IMR-90 (cell line): ENCODE measurements around the gene MICAL2. TPM values are rescaled to one million over a fixed set of nuclear protein-coding genes. Genes with fewer than 3 reads are reported as not detected.
A peak's percentile ranks its signal among the peaks of the same experiment; 100 is the strongest.

ENCODE experiments used
- ATAC-seq: fragments of 200-7000 bp; cut with Tn5 transposase; 2 replicates; pipeline ENCODE4 v1.9.1; 2020; ENCODE audit warnings: low read depth, mild to moderate bottlenecking, moderate library complexity
- BruUV-seq: library from RNA; stranded (reverse); fragments of 400-500 nt; replicated peaks from 2 replicates; lab custom pipeline; 2021; lab: Mats Ljungman, UMichigan
- CTCF ChIA-PET: fragments of 300-600 bp; formaldehyde crosslinking; extraction: SDS; loops from one replicate; lab custom pipeline; 2021; ENCODE audit warnings: antibody characterized with exemption; lab: Yijun Ruan, JAX
- POLR2A ChIA-PET: fragments of 300-600 bp; sonication (Branson Sonifier 250); formaldehyde crosslinking; loops from one replicate; lab custom pipeline; 2022; ENCODE audit warnings: antibody characterized with exemption; ENCODE audit not compliant: unreplicated experiment; lab: Charles Lee
- DNase-seq: peaks from one replicate; pipeline ENCODE4 v3.0.0; 2013
- H2AFZ ChIP-seq: replicated peaks from 2 replicates; pipeline ENCODE3; 2013; ENCODE audit warnings: low read length, mild to moderate bottlenecking; ENCODE audit not compliant: poor library complexity
- H2AK5ac ChIP-seq: 2 replicates; pipeline ENCODE4 v1.6.1; 2013; ENCODE audit warnings: low read depth, low read length, inconsistent platforms
- H2AK9ac ChIP-seq: replicated peaks from 2 replicates; pipeline ENCODE3; 2013; ENCODE audit warnings: mild to moderate bottlenecking, low read depth, low read length, moderate library complexity; ENCODE audit not compliant: poor library complexity
- H2BK120ac ChIP-seq: 2 replicates; pipeline ENCODE4 v1.6.1; 2013; ENCODE audit warnings: low read depth, low read length, inconsistent platforms
- H2BK15ac ChIP-seq: 3 replicates; pipeline ENCODE4 v1.6.1; 2013; ENCODE audit warnings: low read depth, low read length, inconsistent platforms
- H2BK20ac ChIP-seq: 2 replicates; pipeline ENCODE4 v1.6.1; 2013; ENCODE audit warnings: low read depth, mild to moderate bottlenecking, inconsistent platforms, low read length, moderate library complexity
- H2BK5ac ChIP-seq: 2 replicates; pipeline ENCODE4 v1.6.1; 2013; ENCODE audit warnings: mild to moderate bottlenecking, low read depth, low read length, inconsistent platforms; ENCODE audit not compliant: poor library complexity, severe bottlenecking
- H3K14ac ChIP-seq: replicated peaks from 2 replicates; pipeline ENCODE4 v1.6.1; 2013; ENCODE audit warnings: low read depth, low read length, inconsistent platforms
- H3K18ac ChIP-seq: 2 replicates; pipeline ENCODE4 v1.6.1; 2013; ENCODE audit warnings: low read depth, low read length, control low read depth
- H3K23ac ChIP-seq: 2 replicates; pipeline ENCODE4 v1.6.1; 2013; ENCODE audit warnings: low read depth, low read length, inconsistent platforms
- H3K27ac ChIP-seq: 2 replicates; pipeline ENCODE4 v1.5.1; 2013; ENCODE audit warnings: mild to moderate bottlenecking, control low read depth, low read length; ENCODE audit not compliant: insufficient read depth
- H3K27me3 ChIP-seq: 2 replicates; pipeline ENCODE4 v1.6.1; 2013; ENCODE audit warnings: low read length; ENCODE audit not compliant: control insufficient read depth, insufficient read depth
- H3K36me3 ChIP-seq: 2 replicates; pipeline ENCODE4 v1.6.1; 2013; ENCODE audit warnings: low read length, mixed read lengths; ENCODE audit not compliant: control insufficient read depth, insufficient read depth
- H3K4ac ChIP-seq: 2 replicates; pipeline ENCODE4 v1.6.1; 2013; ENCODE audit warnings: low read depth, low read length, inconsistent platforms
- H3K4me1 ChIP-seq: 2 replicates; pipeline ENCODE4 v1.6.1; 2013; ENCODE audit warnings: low read length, mixed read lengths; ENCODE audit not compliant: control insufficient read depth, insufficient read depth
- H3K4me2 ChIP-seq: 2 replicates; pipeline ENCODE4 v1.6.1; 2013; ENCODE audit warnings: low read depth, mild to moderate bottlenecking, control low read depth, low read length, moderate library complexity
- H3K4me3 ChIP-seq: 2 replicates; pipeline ENCODE4 v1.5.1; 2013; ENCODE audit warnings: low read depth, mild to moderate bottlenecking, control low read depth, low read length, moderate library complexity; ENCODE audit not compliant: insufficient read depth
- H3K56ac ChIP-seq: 2 replicates; pipeline ENCODE4 v1.6.1; 2013; ENCODE audit warnings: low read length, inconsistent platforms; ENCODE audit not compliant: insufficient read depth; ENCODE audit errors: extremely low read depth
- H3K79me1 ChIP-seq, 2 experiments: 2 replicates each; pipeline ENCODE4 v1.6.1; 2013; ENCODE audit warnings: low read length in 2 of 2, inconsistent platforms in 1 of 2, low read depth in 1 of 2
- H3K9ac ChIP-seq: 2 replicates; pipeline ENCODE4 v1.6.1; 2013; ENCODE audit warnings: low read depth, low read length, control low read depth
- H3K9me1 ChIP-seq: 2 replicates; pipeline ENCODE4 v1.6.1; 2013; ENCODE audit warnings: low read length, inconsistent platforms; ENCODE audit not compliant: insufficient read depth
- H3K9me3 ChIP-seq: 2 replicates; pipeline ENCODE4 v1.6.1; 2013; ENCODE audit warnings: low read length; ENCODE audit not compliant: control insufficient read depth, insufficient read depth
- H4K20me1 ChIP-seq: 2 replicates; pipeline ENCODE4 v1.6.1; 2013; ENCODE audit warnings: low read length, inconsistent platforms; ENCODE audit not compliant: insufficient read depth
- H4K5ac ChIP-seq: 2 replicates; pipeline ENCODE4 v1.6.1; 2013; ENCODE audit warnings: mild to moderate bottlenecking, low read depth, low read length, control low read depth
- H4K8ac ChIP-seq, 2 experiments: 2 replicates each; pipeline ENCODE4 v1.6.1; 2013; ENCODE audit warnings: low read depth in 2 of 2, low read length in 2 of 2, control low read depth in 1 of 2, inconsistent platforms in 1 of 2
- H4K91ac ChIP-seq: 2 replicates; pipeline ENCODE4 v1.6.1; 2013; ENCODE audit warnings: low read depth, low read length, inconsistent platforms; ENCODE audit not compliant: insufficient read depth
- CEBPB ChIP-seq: IDR thresholded peaks from 2 replicates; pipeline ENCODE4 v1.6.1; 2012; ENCODE audit warnings: low read depth, low read length, improper control_type of control experiment
- CHD1 ChIP-seq: IDR thresholded peaks from 2 replicates; pipeline ENCODE4 v1.6.1; 2012; ENCODE audit warnings: low read depth, low read length, improper control_type of control experiment
- ELK1 ChIP-seq: fragments of 150-350 bp; IDR thresholded peaks from 2 replicates; pipeline ENCODE4 v1.6.1; 2016; ENCODE audit warnings: low read depth, mild to moderate bottlenecking, low read length, moderate library complexity, borderline replicate concordance
- MAZ ChIP-seq: IDR thresholded peaks from 2 replicates; pipeline ENCODE4 v1.6.1; 2012; ENCODE audit warnings: low read depth, mild to moderate bottlenecking, low read length, improper control_type of control experiment, moderate library complexity, borderline replicate concordance
- RFX5 ChIP-seq: IDR thresholded peaks from 2 replicates; pipeline ENCODE4 v1.8.0; 2012; ENCODE audit warnings: low read depth, mild to moderate bottlenecking, low read length, moderate library complexity
- USF2 ChIP-seq: fragments of 150-350 bp; IDR thresholded peaks from 2 replicates; pipeline ENCODE4 v1.6.1; 2017; ENCODE audit warnings: mild to moderate bottlenecking, antibody characterized with exemption, low read length, low read depth
- WGBS, 2 experiments: methylation state at CpG; one replicate each; pipeline versions ENCODE4 v1.1.5 to v1.1.7; 2013; ENCODE audit warnings: missing lambda C conversion rate in 2 of 2; ENCODE audit not compliant: insufficient read length in 1 of 2; ENCODE audit errors: extremely low coverage in 2 of 2; 5-methylcytosine and 5-hydroxymethylcytosine counted together
- dilution Hi-C: fragments of 300-500 bp; cut with HindIII; formaldehyde crosslinking; loops from one replicate; pipeline ENCODE4 v1.14.3; 2018; ENCODE audit warnings: low sequenced_read_pairs; ENCODE audit not compliant: unreplicated experiment
- in situ Hi-C: fragments of 300-500 bp; cut with MboI; formaldehyde crosslinking; loops from 3 replicates; pipeline ENCODE4 v1.14.3; 2019; ENCODE audit warnings: low sequenced_read_pairs, inconsistent platforms, mixed read lengths
- intact Hi-C: fragments of 100-400 bp; cut with micrococcal nuclease; formaldehyde crosslinking; loops from 2 replicates; pipeline ENCODE4 v1.10.0; 2022
- polyA plus RNA-seq, 3 experiments: library from polyadenylated mRNA; depleted of rRNA; stranded (reverse); fragments of >200 nt; gene quantifications; 2 replicates each; pipeline ENCODE4 v1.2.3, GENCODE V29; 2012; ENCODE audit warnings: low replicate concordance in 1 of 3
- total RNA-seq: library from RNA; depleted of rRNA; stranded (reverse); fragments of >200 nt; gene quantifications from 2 replicates; pipeline ENCODE4 v1.2.3, GENCODE V29; 2012

MICAL2 gene
- total and polyA plus RNA-seq, 2 of the 4 experiments (the other 2 are of a cell fraction), result 170 to 336 TPM

GRCh38 chr11:12232817-12233601 lies 122.6 kb downstream of the MICAL2 start (continued):
- TF ChIP-seq RFX5 (no peak), CHD1 (no peak; the same call in 1 of the 2 replicates), MAZ (0 out of 2 replicates have a peak, but pooled peaks have one; percentile 15)

- no CpG with 5 or more reads among the region's 1 CpG for WGBS, 2 experiments
Measured at GRCh38 chr11:12233602-12233925, 123.2 kb downstream of the MICAL2 start.

More at GRCh38 chr11:12233602-12233925, 123.2 kb downstream of the MICAL2 start:
- H3K56ac ChIP-seq, result no peak overlapping the region
- dilution Hi-C loops (no loop called here), intact Hi-C loops (loop anchor here (10.0 kb wide), 1 partner anchor 149 kb away; no protein-coding TSS in a partner anchor), in situ Hi-C loops (loop anchor here (10.0 kb wide), 1 partner anchor 119 kb away; the partner anchor contains the start of gene MICAL2)
- H3K36me3 ChIP-seq, result peaks cover 43% of the 10 kb centered on the region
- no peak overlapping the region for H3K14ac ChIP-seq
- H2BK120ac ChIP-seq, result no peak overlapping the region
- no peak for TF ChIP-seq ELK1
- TF ChIP-seq CEBPB, result no peak
- TF ChIP-seq USF2, result no peak
- H3K4me1 ChIP-seq, result peaks cover 7% of the 10 kb centered on the region
- no peak overlapping the region for H3K27ac ChIP-seq
- no peak overlapping the region for H3K4me2 ChIP-seq
- no peak overlapping the region for H2AK5ac ChIP-seq
- H3K27me3 ChIP-seq, result no peaks in the 10 kb centered on the region
- ChIA-PET POLR2A (no interaction called here), CTCF (interaction anchor here (1.1 kb wide), 1 partner anchor 186 kb away, joined by 3 read pairs; no protein-coding TSS in a partner anchor)
- no peaks in the 10 kb centered on the region for H3K9me3 ChIP-seq
- H2AFZ ChIP-seq, result no peak overlapping the region
- no peak overlapping the region for H2AK9ac ChIP-seq
- no peak overlapping the region; the same call in 1 of the 2 replicates for H4K91ac ChIP-seq
- H2BK15ac ChIP-seq, result 0 out of 3 replicates have a peak overlapping the region, but pooled peaks have one; percentile 53
- H3K18ac ChIP-seq, result no peak overlapping the region
- no TSS peak for BruUV-seq
- H2BK20ac ChIP-seq, result no peak overlapping the region
- peak overlapping the region; percentile 92 for H2BK5ac ChIP-seq
- H3K9me1 ChIP-seq, result peaks cover 20% of the 10 kb centered on the region
- no peak overlapping the region for H4K5ac ChIP-seq
- peaks cover 42 to 88% of the 10 kb centered on the region in 2 experiments for H3K79me1 ChIP-seq
- DNase-seq, result no peak
- H3K4me3 ChIP-seq, result no peak overlapping the region
- no peak overlapping the region for H3K4ac ChIP-seq
- H4K8ac ChIP-seq, result no peak overlapping the region; a peak in 1 of 4 replicates
- no peak overlapping the region for H3K23ac ChIP-seq
- no peak overlapping the region for H3K9ac ChIP-seq
- no peaks in the 10 kb centered on the region for H4K20me1 ChIP-seq
- ATAC-seq, result no peak
